ENCODE data around the gene LRMDA. TPM values are rescaled to one million over a fixed set of nuclear protein-coding genes. Genes with fewer than 3 reads are reported as not detected.

Gene LRMDA
- total and polyA plus RNA-seq, 2 of the 4 experiments (the other 2 are of a cell fraction) = 0.07 TPM; not detected in 1

DNA sequence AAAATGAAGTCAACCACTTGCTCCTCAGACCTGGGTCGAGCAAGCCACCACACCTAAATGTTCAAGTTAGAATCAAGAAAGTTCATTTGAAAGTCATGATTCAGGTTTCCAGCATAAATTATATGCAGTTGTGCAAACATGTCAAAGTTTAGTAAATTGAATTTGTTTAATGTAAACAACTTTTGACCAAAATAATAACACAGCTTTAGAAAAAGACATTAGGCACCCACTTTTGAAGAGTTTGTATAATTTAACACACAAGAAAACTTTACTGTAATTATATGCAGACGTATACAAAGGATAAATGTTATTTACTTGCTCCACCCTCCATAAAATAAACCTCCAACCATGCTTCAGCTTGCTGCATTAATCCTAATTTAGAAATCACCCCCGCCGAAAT is 680.0 kb downstream of the LRMDA start:
- Histone ChIP-seq H3K9me3 (ENCODE audit: control insufficient read depth, insufficient read depth, low read length) (no peaks in the 10 kb centered on the region), H3K9me1 (ENCODE audit: insufficient read depth, low read length) (no peaks in the 10 kb centered on the region), H3K4me3 (ENCODE audit: insufficient read depth, low read depth, low read length) (no peak overlapping the region), H2BK5ac (ENCODE audit: low read depth, low read length, poor library complexity, severe bottlenecking) (no peak overlapping the region), H4K20me1 (ENCODE audit: insufficient read depth, low read length) (no peaks in the 10 kb centered on the region), H3K4me2 (ENCODE audit: low read depth, low read length) (no peak overlapping the region), H4K5ac (ENCODE audit: low read depth, low read length) (no peak overlapping the region), H3K4ac (ENCODE audit: low read depth, low read length) (no peak overlapping the region), H3K9ac (ENCODE audit: low read depth, low read length) (no peak overlapping the region), H4K8ac (ENCODE audit: low read depth in 2 of 2, low read length in 2 of 2) (no peak overlapping the region), H3K4me1 (ENCODE audit: control insufficient read depth, insufficient read depth, low read length) (peaks cover 3% of the 10 kb centered on the region; the same call in 1 of the 2 replicates), H2BK120ac (ENCODE audit: low read depth, low read length) (no peak overlapping the region), H3K18ac (ENCODE audit: low read depth, low read length) (no peak overlapping the region), H2BK20ac (ENCODE audit: low read depth, low read length) (no peak overlapping the region), H3K56ac (ENCODE audit: extremely low read depth, insufficient read depth, low read length) (no peak overlapping the region), H3K36me3 (ENCODE audit: control insufficient read depth, insufficient read depth, low read length) (no peaks in the 10 kb centered on the region), H2AFZ (replicated peaks; ENCODE audit: low read length, poor library complexity) (no peak overlapping the region), H3K14ac (replicated peaks; ENCODE audit: low read depth, low read length) (no peak overlapping the region), H2BK15ac (ENCODE audit: low read depth, low read length) (no peak overlapping the region), H3K23ac (ENCODE audit: low read depth, low read length) (no peak overlapping the region), H3K27me3 (ENCODE audit: control insufficient read depth, insufficient read depth, low read length) (peaks cover 6% of the 10 kb centered on the region), H2AK5ac (ENCODE audit: low read depth, low read length) (no peak overlapping the region), H3K79me1 (ENCODE audit: low read depth in 1 of 2, low read length in 2 of 2) (no peaks in the 10 kb centered on the region), H4K91ac (ENCODE audit: insufficient read depth, low read depth, low read length) (no peak overlapping the region), H3K27ac (ENCODE audit: insufficient read depth, low read length) (no peak overlapping the region), H2AK9ac (replicated peaks; ENCODE audit: low read depth, low read length, poor library complexity) (no peak overlapping the region)
- dilution Hi-C loops (cut with HindIII; ENCODE audit: low sequenced_read_pairs, unreplicated experiment) = no loop called here
- CTCF ChIA-PET = interaction anchor here (0.6 kb wide), 1 partner anchor 23 kb away, joined by 3 read pairs; no protein-coding TSS in a partner anchor
- DNase-seq (no peak), ATAC-seq (ENCODE audit: low read depth) (no peak)
- POLR2A ChIA-PET (ENCODE audit: unreplicated experiment) = no interaction called here
- in situ Hi-C loops (cut with MboI; ENCODE audit: low sequenced_read_pairs) = no loop called here
- no TSS peak for BruUV-seq (replicated peaks)
- no peak for TF ChIP-seq RFX5 (IDR thresholded peaks at IDR 0.05; ENCODE audit: low read depth, low read length)
- no CpG with 5 or more reads among the region's 4 CpGs for WGBS, 2 experiments (ENCODE audit: extremely low coverage in 2 of 2, insufficient read length in 1 of 2)
- intact Hi-C loops (cut with micrococcal nuclease) = no loop called here

Data from IMR-90 (cell line).